Endothelial cell (in vitro differentiated cells): ENCODE data around the gene SORT1. TPM values are rescaled to one million over a fixed set of nuclear protein-coding genes. Genes with fewer than 3 reads are reported as not detected.
"Not testable (repeated sequence)": the region's sequence is repeated elsewhere in the genome, so short reads cannot be mapped to it uniquely, and the experiment has no call there.

Experiments used
- DNase-seq: peaks from one replicate; pipeline ENCODE4 v3.0.0; 2021; ENCODE audit warnings: low spot score
- H3K27ac Mint-ChIP-seq: one replicate; pipeline ENCODE4 v1.8.0; 2021; ENCODE audit warnings: mixed read lengths, inconsistent platforms; ENCODE audit not compliant: unreplicated experiment
- H3K27me3 Mint-ChIP-seq: one replicate; pipeline ENCODE4 v1.8.0; 2021; ENCODE audit warnings: mild to moderate bottlenecking, moderate library complexity, mixed read lengths, inconsistent platforms; ENCODE audit not compliant: unreplicated experiment
- H3K36me3 Mint-ChIP-seq: one replicate; pipeline ENCODE4 v1.8.0; 2021; ENCODE audit warnings: mild to moderate bottlenecking, low read depth, mixed read lengths, inconsistent platforms; ENCODE audit not compliant: unreplicated experiment
- H3K4me1 Mint-ChIP-seq: one replicate; pipeline ENCODE4 v1.8.0; 2021; ENCODE audit warnings: mild to moderate bottlenecking, mixed read lengths, inconsistent platforms; ENCODE audit not compliant: unreplicated experiment
- H3K4me3 Mint-ChIP-seq: one replicate; pipeline ENCODE4 v1.8.0; 2021; ENCODE audit warnings: mild to moderate bottlenecking, mixed read lengths, inconsistent platforms; ENCODE audit not compliant: unreplicated experiment
- H3K9me3 Mint-ChIP-seq: one replicate; pipeline ENCODE4 v1.8.0; 2021; ENCODE audit warnings: mixed read lengths, inconsistent platforms; ENCODE audit not compliant: unreplicated experiment
- CTCF ChIP-seq: fragments of 200-600 bp; sonication (generic); IDR thresholded peaks from one replicate; pipeline ENCODE4 v1.5.0; 2021; ENCODE audit warnings: antibody characterized with exemption; ENCODE audit not compliant: unreplicated experiment
- total RNA-seq: library from RNA; stranded (reverse); fragmentation: NEBNext Ultra II Directional; extraction: Animal tissue kit (Norgen Biotek cat#: 25700); gene quantifications from one replicate; pipeline ENCODE4 v1.2.1, GENCODE V29; 2021; ENCODE audit not compliant: unreplicated experiment

Gene SORT1
- total RNA-seq, 1 donor from 2014 or later, result 49.0 TPM

DNA sequence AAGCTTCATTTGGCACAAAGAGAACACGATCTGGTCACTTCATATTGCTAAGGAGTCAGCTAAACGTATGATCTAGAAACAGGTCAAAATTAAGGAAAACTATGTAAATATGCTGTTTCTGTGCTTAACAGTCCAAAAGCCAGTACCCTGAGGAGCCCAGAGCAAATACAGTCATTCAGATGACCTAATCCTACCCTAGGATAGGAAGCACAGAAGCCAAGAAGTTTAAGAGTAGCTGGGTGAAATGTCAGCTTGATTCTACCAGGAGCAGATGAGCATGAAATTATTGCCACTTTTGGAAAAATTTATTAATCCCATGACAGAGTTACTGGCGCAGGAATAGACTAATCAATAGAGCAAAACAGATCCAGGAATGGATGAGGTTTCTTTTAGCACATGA, 18.3 kb downstream of the SORT1 start:
- H3K27me3 Mint-ChIP-seq, result peaks cover 2% of the 10 kb centered on the region
- H3K4me1 Mint-ChIP-seq, result peaks cover 9% of the 10 kb centered on the region
- peaks cover 4% of the 10 kb centered on the region for H3K36me3 Mint-ChIP-seq
- no peak overlapping the region for H3K27ac Mint-ChIP-seq
- no peak overlapping the region for H3K4me3 Mint-ChIP-seq
- H3K9me3 Mint-ChIP-seq, result no peaks in the 10 kb centered on the region
- TF ChIP-seq CTCF, result no peak
- no peak for DNase-seq

- no peak for DNase-seq
- Mint-ChIP-seq H3K4me1 (peaks cover 5% of the 10 kb centered on the region), H3K4me3 (no peak overlapping the region), H3K9me3 (no peaks in the 10 kb centered on the region), H3K27ac (no peak overlapping the region), H3K27me3 (peaks cover 2% of the 10 kb centered on the region), H3K36me3 (no peaks in the 10 kb centered on the region)
- TF ChIP-seq CTCF, result no peak
These were observed 20.0 kb downstream of the SORT1 start for GRCh38 chr1:109377698-109378097.

DNA sequence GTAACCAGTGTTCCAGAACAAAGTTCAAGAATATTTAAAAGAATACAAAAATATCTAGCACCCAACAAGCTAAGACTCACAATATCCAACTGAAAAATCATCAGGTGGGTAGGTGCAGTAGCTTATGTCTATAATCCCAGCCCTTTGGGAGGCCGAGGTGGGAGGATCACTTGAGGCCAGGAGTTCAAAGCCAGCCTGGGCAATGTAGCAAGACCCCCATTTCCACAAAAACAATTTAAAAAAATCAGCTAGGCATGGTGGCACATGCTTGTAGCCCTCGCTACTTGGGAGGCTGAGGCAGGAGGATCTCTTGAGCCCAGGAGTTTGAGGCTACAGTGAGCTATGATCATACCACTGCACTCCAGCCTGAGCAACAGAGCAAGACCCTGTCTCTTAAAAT, 24.0 kb downstream of the SORT1 start:
- not testable (repeated sequence) for H3K4me3 Mint-ChIP-seq, H3K27ac Mint-ChIP-seq, H3K27me3 Mint-ChIP-seq, DNase-seq, H3K9me3 Mint-ChIP-seq, H3K36me3 Mint-ChIP-seq
- H3K4me1 Mint-ChIP-seq, result peaks cover 16% of the 10 kb centered on the region

GRCh38 chr1:109373126-109373525, 24.6 kb downstream of the SORT1 start:
- no peak for DNase-seq
- H3K27me3 Mint-ChIP-seq, result peaks cover 2% of the 10 kb centered on the region
- H3K9me3 Mint-ChIP-seq, result no peaks in the 10 kb centered on the region
- TF ChIP-seq CTCF, result no peak
- H3K27ac Mint-ChIP-seq, result peak overlapping the region; percentile 90
- no peaks in the 10 kb centered on the region for H3K36me3 Mint-ChIP-seq
- peaks cover 18% of the 10 kb centered on the region for H3K4me1 Mint-ChIP-seq
- no peak overlapping the region for H3K4me3 Mint-ChIP-seq

GRCh38 chr1:109372281-109372680, 25.4 kb downstream of the SORT1 start:
- H3K9me3 Mint-ChIP-seq, result no peaks in the 10 kb centered on the region
- no peak overlapping the region for H3K4me3 Mint-ChIP-seq
- H3K4me1 Mint-ChIP-seq, result peaks cover 18% of the 10 kb centered on the region
- H3K27me3 Mint-ChIP-seq, result peaks cover 2% of the 10 kb centered on the region
- no peak for TF ChIP-seq CTCF
- H3K27ac Mint-ChIP-seq, result no peak overlapping the region
- H3K36me3 Mint-ChIP-seq, result no peaks in the 10 kb centered on the region
- no peak for DNase-seq

GRCh38 chr1:109371341-109371739, 26.4 kb downstream of the SORT1 start:
- no peak for DNase-seq
- no peaks in the 10 kb centered on the region for H3K36me3 Mint-ChIP-seq
- peaks cover 18% of the 10 kb centered on the region for H3K4me1 Mint-ChIP-seq
- TF ChIP-seq CTCF, result no peak
- no peaks in the 10 kb centered on the region for H3K9me3 Mint-ChIP-seq
- H3K4me3 Mint-ChIP-seq, result no peak overlapping the region
- H3K27me3 Mint-ChIP-seq, result peaks cover 2% of the 10 kb centered on the region
- no peak overlapping the region for H3K27ac Mint-ChIP-seq
